ENCODE data around the gene NFAT5. TPM values are rescaled to one million over a fixed set of nuclear protein-coding genes. Genes with fewer than 3 reads are reported as not detected.
A peak's percentile ranks its signal among the peaks of the same experiment; 100 is the strongest.
"Not testable (repeated sequence)": the region's sequence is repeated elsewhere in the genome, so short reads cannot be mapped to it uniquely, and the experiment has no call there.

Gene NFAT5
- total RNA-seq, 1 experiment from 2014 or later, result 38.2 TPM

GRCh38 chr16:69725480-69726312, 159.9 kb downstream of the NFAT5 start:
- POLR2A ChIA-PET (ENCODE audit: unreplicated experiment), result interaction anchor here (0.5 to 1.0 kb wide), 9 partner anchors 9 to 1274 kb away, joined by 3 to 15 read pairs (median 3); partner anchors contain the start of gene NOB1
- TSS peak; percentile 64 for BruUV-seq (replicated peaks)

GRCh38 chr16:69726313-69727060, 160.7 kb downstream of the NFAT5 start, which contains the start of gene NQO1:
NQO1 (minus strand) TSS chr16:69726560; CDS start chr16:69726439, 121 bp downstream.
- Histone ChIP-seq H3K4me1 (replicated peaks; ENCODE audit: insufficient read depth) (peaks cover 48% of the 10 kb centered on the region), H3K9me2 (ENCODE audit: insufficient read depth) (no peaks in the 10 kb centered on the region), H3K27me3 (ENCODE audit: insufficient read depth, low read depth) (no peaks in the 10 kb centered on the region), H3K36me3 (ENCODE audit: low read depth) (peaks cover 44% of the 10 kb centered on the region), H4K20me1 (ENCODE audit: insufficient read depth) (peaks cover 39% of the 10 kb centered on the region), H2AFZ (peak within 1 kb of the TSS; percentile 60), H3K79me2 (ENCODE audit: low read depth) (peaks cover 90% of the 10 kb centered on the region), H3K9me3 (ENCODE audit: insufficient read depth, low read depth) (no peaks in the 10 kb centered on the region), H3K4me2 (peak within 1 kb of the TSS; percentile 97), H3F3A (ENCODE audit: insufficient read depth, low read depth) (peaks cover 60% of the 10 kb centered on the region), H3K27ac (peak within 1 kb of the TSS; percentile 100), H3K4me3 (peak within 1 kb of the TSS; percentile 99)
- peak; percentile 98 to 99 for DNase-seq
- no TSS peak for BruUV-seq (replicated peaks)
- TF ChIP-seq CTCF (conservative IDR thresholded peaks at IDR 0.05) (no peak), EZH2 (IDR thresholded peaks at IDR 0.05; ENCODE audit: low read depth) (no peak)
- POLR2A ChIA-PET (ENCODE audit: unreplicated experiment), result interaction anchor here (0.5 to 1.1 kb wide), 11 partner anchors 8 to 1275 kb away, joined by 3 to 15 read pairs (median 3); partner anchors contain the start of gene NOB1
- CTCF ChIA-PET, result interaction anchor here (0.5 to 0.6 kb wide), 2 partner anchors 23 to 650 kb away, joined by 5 to 12 read pairs; no protein-coding TSS in a partner anchor
- intact Hi-C loops (cut with micrococcal nuclease; ENCODE audit: unreplicated experiment), result loop anchor here (1.0 to 2.0 kb wide), 2 partner anchors 28 to 36 kb away; partner anchors contain the start of genes NOB1 and WWP2

More at GRCh38 chr16:69725480-69726312, 159.9 kb downstream of the NFAT5 start:
- Histone ChIP-seq H2AFZ (peak overlapping the region; percentile 60; the same call in 1 of the 2 replicates), H3K79me2 (ENCODE audit: low read depth) (peaks cover 90% of the 10 kb centered on the region), H3K4me3 (peak overlapping the region; percentile 99), H3K9me2 (ENCODE audit: insufficient read depth) (no peaks in the 10 kb centered on the region), H4K20me1 (ENCODE audit: insufficient read depth) (peaks cover 47% of the 10 kb centered on the region), H3K27ac (peak overlapping the region; percentile 91), H3K9me3 (ENCODE audit: insufficient read depth, low read depth) (no peaks in the 10 kb centered on the region), H3K4me2 (peak overlapping the region; percentile 97), H3F3A (ENCODE audit: insufficient read depth, low read depth) (peaks cover 66% of the 10 kb centered on the region), H3K36me3 (ENCODE audit: low read depth) (peaks cover 47% of the 10 kb centered on the region), H3K4me1 (replicated peaks; ENCODE audit: insufficient read depth) (peaks cover 56% of the 10 kb centered on the region), H3K27me3 (ENCODE audit: insufficient read depth, low read depth) (no peaks in the 10 kb centered on the region)
- CTCF ChIA-PET, result interaction anchor here (0.5 to 0.8 kb wide), 2 partner anchors 328 to 651 kb away, joined by 4 to 12 read pairs; no protein-coding TSS in a partner anchor
- DNase-seq, result no peak
- TF ChIP-seq CTCF (conservative IDR thresholded peaks at IDR 0.05) (no peak), EZH2 (IDR thresholded peaks at IDR 0.05; ENCODE audit: low read depth) (no peak)
- intact Hi-C loops (cut with micrococcal nuclease; ENCODE audit: unreplicated experiment), result loop anchor here (1.0 to 2.0 kb wide), 2 partner anchors 29 to 37 kb away; partner anchors contain the start of genes NOB1 and WWP2

GRCh38 chr16:69727916-69728270, 162.1 kb downstream of the NFAT5 start:
- H3K4me1 ChIP-seq (replicated peaks; ENCODE audit: insufficient read depth), result peaks cover 34% of the 10 kb centered on the region
- ChIA-PET POLR2A (ENCODE audit: unreplicated experiment) (no interaction called here), CTCF (interaction anchor here (1.2 kb wide), 1 partner anchor 27 kb away, joined by 4 read pairs; the partner anchor contains the start of gene NOB1)
- H3K27me3 ChIP-seq (ENCODE audit: insufficient read depth, low read depth), result no peaks in the 10 kb centered on the region
- intact Hi-C loops (cut with micrococcal nuclease; ENCODE audit: unreplicated experiment), result loop anchor here (2.0 kb wide), 1 partner anchor 35 kb away; the partner anchor contains the start of gene WWP2
- no peak for TF ChIP-seq CTCF (conservative IDR thresholded peaks at IDR 0.05)
- TF ChIP-seq EZH2 (IDR thresholded peaks at IDR 0.05; ENCODE audit: low read depth), result no peak
- peaks cover 32% of the 10 kb centered on the region for H3K36me3 ChIP-seq (ENCODE audit: low read depth)
- peaks cover 25% of the 10 kb centered on the region for H4K20me1 ChIP-seq (ENCODE audit: insufficient read depth)
- H3K4me3 ChIP-seq, result peak overlapping the region; percentile 99
- peaks cover 79% of the 10 kb centered on the region for H3K79me2 ChIP-seq (ENCODE audit: low read depth)
- H3K9me2 ChIP-seq (ENCODE audit: insufficient read depth), result no peaks in the 10 kb centered on the region
- H2AFZ ChIP-seq, result peak overlapping the region; percentile 53; the same call in 1 of the 2 replicates
- peak overlapping the region; percentile 100 for H3K27ac ChIP-seq
- H3F3A ChIP-seq (ENCODE audit: insufficient read depth, low read depth), result peaks cover 50% of the 10 kb centered on the region
- peak overlapping the region; percentile 85 for H3K4me2 ChIP-seq
- no peak for DNase-seq
- no peaks in the 10 kb centered on the region for H3K9me3 ChIP-seq (ENCODE audit: insufficient read depth, low read depth)
- BruUV-seq (replicated peaks), result no TSS peak

GRCh38 chr16:69729030-69729429, 163.3 kb downstream of the NFAT5 start:
- peaks cover 21% of the 10 kb centered on the region for H3K36me3 ChIP-seq (ENCODE audit: low read depth)
- POLR2A ChIA-PET (ENCODE audit: unreplicated experiment); H3K9me3 ChIP-seq (ENCODE audit: insufficient read depth, low read depth); H2AFZ ChIP-seq; intact Hi-C loops (cut with micrococcal nuclease; ENCODE audit: unreplicated experiment); BruUV-seq (replicated peaks); DNase-seq; H3K27me3 ChIP-seq (ENCODE audit: insufficient read depth, low read depth); CTCF ChIA-PET; H3K9me2 ChIP-seq (ENCODE audit: insufficient read depth): not testable (repeated sequence)
- H3K4me3 ChIP-seq, result peak overlapping the region; percentile 99; the same call in 1 of the 2 replicates
- H3K4me2 ChIP-seq, result peak overlapping the region; percentile 85
- H3F3A ChIP-seq (ENCODE audit: insufficient read depth, low read depth), result peaks cover 44% of the 10 kb centered on the region
- H3K27ac ChIP-seq, result peak overlapping the region; percentile 100
- H4K20me1 ChIP-seq (ENCODE audit: insufficient read depth), result peaks cover 14% of the 10 kb centered on the region
- peaks cover 68% of the 10 kb centered on the region for H3K79me2 ChIP-seq (ENCODE audit: low read depth)
- H3K4me1 ChIP-seq (replicated peaks; ENCODE audit: insufficient read depth), result peaks cover 23% of the 10 kb centered on the region

Data from PC-9 (cell line).